HCT116 (cell line): Measurements from ENCODE around the gene PHACTR1. TPM values are rescaled to one million over a fixed set of nuclear protein-coding genes. Genes with fewer than 3 reads are reported as not detected.

Source experiments
- ATAC-seq: fragments of 200-7000 bp; cut with Tn5 transposase; 2 replicates; pipeline ENCODE4 v1.9.1; 2020; ENCODE audit warnings: mild to moderate bottlenecking, moderate library complexity
- BruUV-seq: library from RNA; stranded (reverse); fragments of 400-500 nt; replicated peaks from 2 replicates; lab custom pipeline; 2021; lab: Mats Ljungman, UMichigan
- CTCF ChIA-PET: fragments of 300-600 bp; sonication (Branson Sonifier 250); formaldehyde crosslinking; loops from one replicate; lab custom pipeline; 2021; ENCODE audit warnings: antibody characterized with exemption; lab: Charles Lee
- POLR2A ChIA-PET: fragments of 300-600, 350-600 bp; sonication (Branson Sonifier 250); formaldehyde crosslinking; loops from one replicate; lab custom pipeline; 2021; ENCODE audit warnings: antibody characterized with exemption; lab: Charles Lee
- RAD21 ChIA-PET, 2 experiments: fragments of 300-600 bp; sonication (Branson Sonifier 250); formaldehyde crosslinking; loops; one replicate each; lab custom pipeline; 2023; ENCODE audit warnings: low total read pairs in 2 of 2; ENCODE audit not compliant: uncharacterized antibody in 2 of 2, unreplicated experiment in 2 of 2, low non-redundant PET in 1 of 2; lab: Charles Lee
- DNase-seq: peaks from one replicate; pipeline ENCODE4 v3.0.0-alpha.2; 2010; ENCODE audit warnings: low read depth, low spot score
- H2AFZ ChIP-seq: fragments of 200-600 bp; shearing (Covaris generic), sonication (generic); 2 replicates; pipeline ENCODE4 v1.6.1; 2017; ENCODE audit warnings: low read depth, mixed run types, mixed read lengths, antibody characterized with exemption, low read length; ENCODE audit not compliant: poor library complexity, severe bottlenecking
- H3K27ac ChIP-seq: 2 replicates; pipeline ENCODE4 v1.5.1; 2012; ENCODE audit warnings: low read depth, low read length
- H3K27me3 ChIP-seq: fragments of 200-600 bp; sonication (generic); 2 replicates; pipeline ENCODE4 v1.6.1; 2016; ENCODE audit warnings: mixed run types, low read length, mixed read lengths; ENCODE audit not compliant: insufficient read depth
- H3K36me3 ChIP-seq, 2 experiments: fragments of 200-500 bp in 1 of 2; fragments of 200-600 bp in 1 of 2; sonication (Bioruptor generic) in 1 of 2; sonication (generic) in 1 of 2; 2 replicates each; pipeline versions ENCODE4 v1.5.1 to v1.6.1; 2014 to 2016; ENCODE audit warnings: low read length in 2 of 2, inconsistent platforms in 1 of 2, mixed read lengths in 1 of 2, mixed run types in 1 of 2; ENCODE audit not compliant: insufficient read depth in 2 of 2, control insufficient read depth in 1 of 2
- H3K4me1 ChIP-seq, 2 experiments: fragments of 200-600 bp in 1 of 2; sonication (generic) in 1 of 2; 2 replicates each; pipeline versions ENCODE4 v1.5.1 to v1.6.1; 2012 to 2017; ENCODE audit warnings: low read length in 2 of 2, inconsistent platforms in 1 of 2, mild to moderate bottlenecking in 1 of 2, mixed read lengths in 1 of 2, mixed run types in 1 of 2, moderate library complexity in 1 of 2; ENCODE audit not compliant: insufficient read depth in 2 of 2, control insufficient read depth in 1 of 2
- H3K4me2 ChIP-seq: fragments of 200-600 bp; sonication (generic); 2 replicates; pipeline ENCODE4 v1.6.1; 2017; ENCODE audit warnings: mixed run types, low read length, mixed read lengths
- H3K4me3 ChIP-seq, 2 experiments: fragments of 200-600 bp in 1 of 2; sonication (generic) in 1 of 2; replicated peaks in 1 of 2; 2 replicates each; pipeline ENCODE4 v1.5.1; 2011 to 2016; ENCODE audit warnings: low read length in 2 of 2, control low read depth in 1 of 2, low read depth in 1 of 2, mild to moderate bottlenecking in 1 of 2, mixed read lengths in 1 of 2, mixed run types in 1 of 2
- H3K79me2 ChIP-seq: fragments of 200-600 bp; sonication (generic); 2 replicates; pipeline ENCODE4 v1.6.1; 2017; ENCODE audit warnings: mild to moderate bottlenecking, mixed run types, low read length, moderate library complexity, mixed read lengths; ENCODE audit not compliant: insufficient read depth
- H3K9ac ChIP-seq: fragments of 200-600 bp; sonication (generic); 2 replicates; pipeline ENCODE4 v1.6.1; 2016; ENCODE audit warnings: low read length, mixed read lengths
- H3K9me2 ChIP-seq: fragments of 200-600 bp; sonication (generic), shearing (Covaris generic); 2 replicates; pipeline ENCODE4 v1.6.1; 2017; ENCODE audit warnings: mixed run types, mild to moderate bottlenecking, moderate library complexity; ENCODE audit not compliant: insufficient read depth
- H3K9me3 ChIP-seq, 2 experiments: fragments of 200-500 bp in 1 of 2; fragments of 200-600 bp in 1 of 2; sonication (Bioruptor generic) in 1 of 2; sonication (generic) in 1 of 2; 2 replicates each; pipeline ENCODE4 v1.6.1; 2014 to 2017; ENCODE audit warnings: low read length in 2 of 2, mixed read lengths in 2 of 2, inconsistent platforms in 1 of 2, low read depth in 1 of 2, mild to moderate bottlenecking in 1 of 2, mixed run types in 1 of 2, moderate library complexity in 1 of 2; ENCODE audit not compliant: control insufficient read depth in 1 of 2, insufficient read depth in 1 of 2
- H4K20me1 ChIP-seq: fragments of 200-600 bp; sonication (generic), shearing (Covaris generic); 2 replicates; pipeline ENCODE4 v1.6.1; 2017; ENCODE audit warnings: mixed run types, mild to moderate bottlenecking, moderate library complexity; ENCODE audit not compliant: insufficient read depth
- ATF3 ChIP-seq: IDR thresholded peaks from 2 replicates; pipeline ENCODE4 v1.6.1; 2012
- CEBPB ChIP-seq: IDR thresholded peaks from 2 replicates; pipeline ENCODE4 v1.6.1; 2012; ENCODE audit warnings: low read depth
- EGR1 ChIP-seq: IDR thresholded peaks from 2 replicates; pipeline ENCODE4 v1.6.1; 2012; ENCODE audit warnings: low read depth
- ELF1 ChIP-seq: IDR thresholded peaks from 2 replicates; pipeline ENCODE4 v1.6.1; 2012; ENCODE audit warnings: low read depth, borderline replicate concordance
- EZH2phosphoT487 ChIP-seq: fragments of 200-600 bp; IDR thresholded peaks from 2 replicates; pipeline ENCODE4 v1.6.1; 2018; ENCODE audit warnings: antibody characterized with exemption, borderline replicate concordance
- FOSL1 ChIP-seq: IDR thresholded peaks from 2 replicates; pipeline ENCODE4 v1.6.1; 2012; ENCODE audit warnings: low read depth
- MAX ChIP-seq: IDR thresholded peaks from 2 replicates; pipeline ENCODE4 v1.6.1; 2012
- POLR2A ChIP-seq: IDR thresholded peaks from 2 replicates; pipeline ENCODE4 v1.7.0; 2011; ENCODE audit warnings: borderline replicate concordance; ENCODE audit not compliant: insufficient read depth, insufficient read length; ENCODE audit errors: extremely low read depth
- RAD21 ChIP-seq: IDR thresholded peaks from 2 replicates; pipeline ENCODE4 v1.6.1; 2012; ENCODE audit warnings: low read depth, mild to moderate bottlenecking
- YY1 ChIP-seq: IDR thresholded peaks from 2 replicates; pipeline ENCODE4 v1.6.1; 2011; ENCODE audit warnings: low read length, low read depth, moderate library complexity, mild to moderate bottlenecking; ENCODE audit not compliant: insufficient replicate concordance; ENCODE audit errors: extremely low read depth
- intact Hi-C: fragments of 100-400 bp; cut with micrococcal nuclease; formaldehyde crosslinking; loops from 2 replicates; pipeline ENCODE4 v1.10.0; 2022
- total RNA-seq: library from RNA; stranded (reverse); gene quantifications from one replicate; pipeline ENCODE4 v1.2.1, GENCODE V29; 2021; ENCODE audit not compliant: unreplicated experiment

Gene PHACTR1
- total RNA-seq, 1 experiment from 2014 or later: 0.17 TPM

GRCh38 chr6:13273202-13273930, 556.8 kb downstream of the PHACTR1 start:
- POLR2A ChIA-PET: no interaction called here
- Histone ChIP-seq H3K36me3 (no peaks in the 10 kb centered on the region), H3K4me3 (no peak overlapping the region), H3K79me2 (no peaks in the 10 kb centered on the region), H3K27ac (no peak overlapping the region), H2AFZ (no peak overlapping the region), H3K9me3 (no peaks in the 10 kb centered on the region), H4K20me1 (no peaks in the 10 kb centered on the region), H3K4me1 (no peaks in the 10 kb centered on the region), H3K9ac (no peak overlapping the region), H3K27me3 (no peaks in the 10 kb centered on the region), H3K9me2 (no peaks in the 10 kb centered on the region), H3K4me2 (no peak overlapping the region)
- TF ChIP-seq FOSL1 (no peak), EZH2phosphoT487 (no peak), ATF3 (no peak), YY1 (no peak), CEBPB (no peak), RAD21 (no peak), POLR2A (no peak), EGR1 (no peak), MAX (no peak), ELF1 (no peak)
- no peak for ATAC-seq
- CTCF ChIA-PET: no interaction called here
- no peak for DNase-seq
- intact Hi-C loops: no loop called here
- RAD21 ChIA-PET: no interaction called here
- BruUV-seq: no TSS peak
